A204.1 (cell line): ENCODE results near the gene MUC15.

Experiments
- FAIRE-seq: peaks from 2 replicates; lab custom pipeline; 2012; peaks lifted over from hg19 to GRCh38; lab: Jason Lieb, UNC

MUC15 gene

DNA sequence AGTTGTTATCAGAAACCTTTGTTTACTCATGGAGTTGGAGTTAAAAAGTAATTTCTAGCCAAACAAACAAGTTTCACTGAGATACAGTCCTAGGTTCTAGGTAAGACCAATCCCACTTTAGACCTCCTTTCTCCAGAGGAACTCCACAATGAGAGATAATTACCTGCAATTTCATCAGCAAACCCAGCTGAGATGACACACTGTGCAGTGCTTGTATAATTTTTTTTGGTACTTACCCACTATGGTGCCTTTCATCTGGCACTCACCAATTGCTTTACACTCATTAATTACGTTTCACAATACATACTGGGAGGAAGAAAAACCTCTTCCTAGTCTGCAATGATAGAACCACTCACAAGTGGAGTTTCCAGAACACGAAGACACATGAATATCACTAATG, 1.8 kb upstream of the MUC15 start:
- FAIRE-seq = no peak

DNA sequence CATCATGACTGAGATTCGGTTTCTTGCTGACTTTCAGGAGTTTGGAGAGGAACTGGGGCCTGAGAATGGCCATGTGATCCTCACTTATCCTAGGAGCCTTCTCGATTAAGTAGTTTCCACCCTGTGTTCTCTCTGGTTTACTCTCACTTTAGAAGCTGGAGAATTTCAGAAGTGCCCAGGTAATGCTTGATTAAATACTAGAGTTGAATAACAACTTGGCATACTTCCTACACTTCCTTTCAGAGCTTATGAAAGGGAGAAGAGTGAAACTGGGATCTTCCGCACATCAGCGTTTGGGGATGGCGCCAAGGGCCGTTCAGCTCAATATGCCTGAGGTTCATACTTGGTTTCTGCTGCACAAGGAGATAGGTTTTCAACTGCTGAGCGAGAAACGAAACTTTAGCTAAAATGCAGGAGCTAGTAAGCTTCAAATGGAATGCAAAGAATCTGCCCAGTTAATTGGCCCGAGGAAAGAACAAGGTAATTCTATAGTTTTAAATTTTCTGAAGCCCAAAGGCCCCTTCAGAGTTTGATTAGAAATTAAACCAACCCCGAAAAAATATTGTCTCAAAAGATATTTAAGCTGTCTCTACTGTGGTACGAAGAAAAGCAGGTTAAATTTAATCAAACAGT, 823 bp upstream of the MUC15 start:
- no peak for FAIRE-seq

- no peak for FAIRE-seq
Measured at GRCh38 chr11:26569646-26570045, 2.4 kb downstream of the MUC15 start.

- no peak for FAIRE-seq
Measured at GRCh38 chr11:26558190-26558589, 13.9 kb downstream of the MUC15 start.

GRCh38 chr11:26557666-26558065, 14.4 kb downstream of the MUC15 start:
- FAIRE-seq = no peak

DNA sequence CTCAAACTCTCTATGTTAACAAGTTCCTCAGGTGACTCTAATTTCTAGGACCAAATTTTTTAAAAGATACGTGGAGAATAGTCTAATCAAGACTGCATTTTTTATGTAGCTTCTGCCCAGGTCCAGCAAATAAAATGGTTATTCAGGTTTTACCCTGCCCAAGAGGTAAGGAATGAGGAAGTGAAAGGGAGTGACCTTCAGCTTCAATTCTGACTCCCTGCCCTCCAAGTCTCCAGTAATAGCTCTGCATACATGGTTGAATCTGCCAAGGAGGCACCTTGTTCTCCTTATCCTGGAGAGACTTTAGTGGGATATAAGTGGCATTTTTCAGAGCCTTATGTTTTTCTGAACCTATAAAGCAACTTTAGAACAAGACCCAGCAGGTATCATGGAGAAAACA, 15.5 kb downstream of the MUC15 start:
- FAIRE-seq = no peak

GRCh38 chr11:26554455-26554854, 17.6 kb downstream of the MUC15 start:
- FAIRE-seq = no peak

DNA sequence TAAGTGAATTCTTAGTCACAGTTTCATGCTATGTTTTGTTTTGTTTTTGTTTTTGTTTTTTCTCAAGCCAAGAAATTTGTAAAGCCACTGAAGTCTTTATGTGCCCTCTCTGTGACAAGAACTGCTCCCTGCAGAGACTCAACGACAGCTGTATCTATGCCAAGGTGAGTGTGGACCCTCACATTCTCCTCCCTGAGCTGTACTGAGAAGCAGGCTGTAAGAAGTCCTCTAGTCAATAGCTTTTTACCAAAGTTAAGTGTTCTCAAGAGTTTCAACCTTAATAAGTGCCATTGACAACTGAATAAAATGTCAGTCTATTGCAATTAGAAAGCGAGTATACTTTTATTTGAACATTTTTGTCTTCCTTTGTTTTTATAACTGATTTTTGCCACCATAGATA, 18.9 kb downstream of the MUC15 start:
- no peak for FAIRE-seq

GRCh38 chr11:26551186-26551801, 20.8 kb downstream of the MUC15 start:
- peak; percentile 87 for FAIRE-seq

- FAIRE-seq = peak; percentile 49
Measured at GRCh38 chr11:26550022-26550421, 22.0 kb downstream of the MUC15 start.

DNA sequence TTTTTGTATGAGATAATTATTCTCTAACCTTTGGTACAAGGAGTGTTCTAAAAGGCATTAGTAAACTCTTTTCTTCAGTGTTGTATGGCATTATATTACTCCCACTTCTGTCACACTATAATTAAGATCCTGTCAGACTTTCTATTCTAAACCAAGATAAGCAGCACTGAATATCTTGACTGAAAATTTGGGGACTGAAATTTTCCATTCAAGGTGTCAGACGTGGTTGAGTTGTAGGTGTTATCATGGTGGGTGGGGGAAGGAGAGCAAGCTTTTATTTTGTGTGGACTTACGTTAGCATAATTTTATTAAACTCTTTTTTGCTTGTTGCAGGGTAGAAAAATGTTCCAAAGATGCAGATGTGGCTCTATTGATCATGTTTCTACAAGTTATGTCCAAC, 22.9 kb downstream of the MUC15 start:
- FAIRE-seq = no peak

- no peak for FAIRE-seq
Measured at GRCh38 chr11:26541870-26542269, 30.2 kb downstream of the MUC15 start.

GRCh38 chr11:26539517-26539916, 32.5 kb downstream of the MUC15 start:
- no peak for FAIRE-seq

- no peak for FAIRE-seq
Measured at GRCh38 chr11:26537341-26537740, 34.7 kb downstream of the MUC15 start.

GRCh38 chr11:26527685-26528084, 44.4 kb downstream of the MUC15 start:
- FAIRE-seq = no peak

- no peak for FAIRE-seq
Measured at GRCh38 chr11:26522912-26523610, 49.0 kb downstream of the MUC15 start.

DNA sequence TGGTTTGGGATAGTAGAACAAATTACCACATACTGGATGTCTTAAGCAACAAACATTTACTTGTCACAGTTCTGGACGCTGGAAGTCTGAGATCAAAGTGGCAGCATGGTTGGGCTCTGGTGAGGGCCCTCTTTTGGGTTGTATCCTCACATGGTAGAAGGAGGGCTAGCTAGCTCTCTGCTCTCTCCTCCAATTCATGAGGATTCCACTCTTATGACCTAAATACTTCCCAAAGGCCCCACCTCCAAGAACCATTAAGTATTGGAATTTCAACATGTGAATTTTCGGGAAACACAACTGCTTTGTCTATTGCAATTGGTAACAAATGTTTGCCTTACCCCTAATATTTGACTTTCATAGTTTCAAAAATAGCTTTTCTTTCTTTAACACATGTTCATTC, 52.6 kb downstream of the MUC15 start:
- FAIRE-seq = no peak

GRCh38 chr11:26512196-26512595, 59.9 kb downstream of the MUC15 start:
- no peak for FAIRE-seq

GRCh38 chr11:26510756-26511155, 61.3 kb downstream of the MUC15 start:
- FAIRE-seq = no peak

- no peak for FAIRE-seq
Measured at GRCh38 chr11:26510164-26510563, 61.9 kb downstream of the MUC15 start.
